ENCODE data around the gene MUS81.
"Not testable (repeated sequence)": the region's sequence is repeated elsewhere in the genome, so short reads cannot be mapped to it uniquely, and the experiment has no call there.

MUS81 gene

DNA sequence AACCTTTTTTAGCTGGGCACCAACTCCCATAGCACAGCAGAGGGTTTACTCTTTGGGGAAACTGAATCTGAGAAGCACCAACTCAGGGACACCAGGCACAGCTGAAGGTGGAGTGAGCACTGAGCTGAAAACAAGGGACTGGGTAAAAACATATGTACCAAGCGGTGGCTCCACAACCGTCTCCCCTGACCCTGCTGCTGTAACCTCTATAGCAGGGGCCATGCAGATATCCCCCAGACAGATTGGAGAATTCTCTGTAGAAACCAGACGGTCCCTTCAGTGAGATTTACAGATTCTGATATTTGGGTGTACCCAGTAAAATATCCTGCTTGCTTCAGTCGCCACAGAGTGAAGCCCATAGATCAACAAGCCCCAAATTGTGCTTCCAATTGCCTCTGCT is 30.8 kb upstream of the MUS81 start:
- no peak overlapping the region for H3K4me3 ChIP-seq (ENCODE audit: control insufficient read depth, low read depth, low read length)
- TF ChIP-seq, protein P1, sequence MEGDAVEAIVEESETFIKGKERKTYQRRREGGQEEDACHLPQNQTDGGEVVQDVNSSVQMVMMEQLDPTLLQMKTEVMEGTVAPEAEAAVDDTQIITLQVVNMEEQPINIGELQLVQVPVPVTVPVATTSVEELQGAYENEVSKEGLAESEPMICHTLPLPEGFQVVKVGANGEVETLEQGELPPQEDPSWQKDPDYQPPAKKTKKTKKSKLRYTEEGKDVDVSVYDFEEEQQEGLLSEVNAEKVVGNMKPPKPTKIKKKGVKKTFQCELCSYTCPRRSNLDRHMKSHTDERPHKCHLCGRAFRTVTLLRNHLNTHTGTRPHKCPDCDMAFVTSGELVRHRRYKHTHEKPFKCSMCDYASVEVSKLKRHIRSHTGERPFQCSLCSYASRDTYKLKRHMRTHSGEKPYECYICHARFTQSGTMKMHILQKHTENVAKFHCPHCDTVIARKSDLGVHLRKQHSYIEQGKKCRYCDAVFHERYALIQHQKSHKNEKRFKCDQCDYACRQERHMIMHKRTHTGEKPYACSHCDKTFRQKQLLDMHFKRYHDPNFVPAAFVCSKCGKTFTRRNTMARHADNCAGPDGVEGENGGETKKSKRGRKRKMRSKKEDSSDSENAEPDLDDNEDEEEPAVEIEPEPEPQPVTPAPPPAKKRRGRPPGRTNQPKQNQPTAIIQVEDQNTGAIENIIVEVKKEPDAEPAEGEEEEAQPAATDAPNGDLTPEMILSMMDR (IDR thresholded peaks at IDR 0.05; ENCODE audit: control insufficient read depth, insufficient read depth, low read depth, low read length, missing control alignments): no peak
- DNase-seq (ENCODE audit: low read depth): no peak

DNA sequence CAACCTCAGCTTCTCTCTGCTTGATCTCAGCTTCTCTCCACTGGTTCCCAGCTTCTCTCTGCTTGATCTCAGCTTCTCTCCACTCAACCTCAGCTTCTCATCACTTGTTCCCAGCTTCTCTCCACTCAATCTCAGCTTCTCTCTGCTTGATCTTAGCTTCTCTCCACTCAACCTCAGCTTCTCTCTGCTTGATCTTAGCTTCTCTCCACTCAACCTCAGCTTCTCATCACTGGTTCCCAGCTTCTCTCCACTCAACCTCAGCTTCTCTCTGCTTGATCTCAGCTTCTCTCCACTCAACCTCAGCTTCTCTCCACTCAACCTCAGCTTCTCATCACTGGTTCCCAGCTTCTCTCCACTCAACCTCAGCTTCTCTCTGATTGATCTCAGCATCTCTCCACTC is 28.0 kb upstream of the MUS81 start:
- not testable (repeated sequence) for DNase-seq (ENCODE audit: low read depth); H3K4me3 ChIP-seq (ENCODE audit: control insufficient read depth, low read depth, low read length)

DNA sequence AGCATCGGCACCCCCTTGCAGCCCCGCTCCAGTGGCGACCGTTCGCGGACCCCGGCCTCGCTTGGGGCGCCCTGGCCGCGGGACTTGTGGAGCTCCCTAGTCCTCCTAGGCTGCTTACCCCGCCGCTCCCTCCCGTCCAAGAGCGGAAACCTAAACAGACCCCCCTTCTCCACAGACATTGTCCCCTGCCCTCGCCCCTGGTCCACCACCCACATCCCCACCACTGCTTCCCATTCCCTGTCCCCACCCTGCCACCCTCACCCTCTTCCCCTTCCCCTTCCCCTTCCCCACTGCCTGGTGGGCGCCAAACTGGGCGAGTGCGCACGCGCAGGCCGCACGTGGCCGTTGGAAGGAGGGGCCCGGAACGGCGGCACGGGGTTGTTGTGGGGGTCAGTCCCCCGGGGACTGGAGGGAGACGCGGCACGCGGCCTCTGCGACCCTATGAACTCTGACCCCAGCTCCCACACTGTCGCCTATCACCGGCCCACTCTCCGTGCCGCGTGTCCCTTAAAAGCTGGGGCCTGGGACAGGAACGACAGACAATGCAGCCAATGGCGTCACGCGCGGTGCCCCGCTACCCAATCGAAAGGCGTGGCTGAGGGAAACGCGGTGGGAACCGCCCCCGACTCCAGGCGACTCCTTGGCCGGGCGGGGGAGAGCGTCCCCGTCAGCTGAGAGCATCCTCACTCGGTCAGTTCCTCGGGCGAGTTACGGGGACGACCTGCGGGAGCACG is 26.8 kb upstream of the MUS81 start, which contains the start of gene SNX32:
TSS of gene SNX32 (plus strand) at position 667 of the 734 bp plus-strand sequence. CDS start 103 bp downstream, outside the sequence.
- H3K4me3 ChIP-seq (ENCODE audit: control insufficient read depth, low read depth, low read length): peak within 1 kb of the TSS; percentile 47
- peak; percentile 34 for DNase-seq (ENCODE audit: low read depth)
- TF ChIP-seq, protein P1 (IDR thresholded peaks at IDR 0.05; ENCODE audit: control insufficient read depth, insufficient read depth, low read depth, low read length, missing control alignments): no peak

DNA sequence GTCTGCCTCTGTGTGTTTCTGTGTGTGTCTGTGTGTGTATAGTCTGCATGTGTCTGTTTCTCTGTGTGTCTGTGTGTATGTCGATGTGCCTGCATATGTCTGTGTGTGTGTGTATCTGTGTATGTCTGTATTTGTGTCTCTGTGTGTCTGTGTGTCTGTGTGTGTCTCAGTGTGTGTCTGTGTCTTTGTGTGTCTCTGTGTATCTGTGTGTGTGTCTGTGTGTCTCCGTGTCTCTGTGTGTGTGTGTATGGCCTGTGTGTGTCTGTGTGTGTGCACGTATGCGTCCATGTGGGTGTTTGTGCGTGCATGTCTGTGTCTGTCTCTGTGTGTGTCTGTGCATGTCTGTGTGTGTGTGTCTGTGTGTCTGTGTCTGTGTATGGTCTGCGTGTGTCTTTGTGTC is 26.0 kb upstream of the MUS81 start:
- H3K4me3 ChIP-seq (ENCODE audit: control insufficient read depth, low read depth, low read length): peak overlapping the region; percentile 47
- no peak for DNase-seq (ENCODE audit: low read depth)
- TF ChIP-seq, protein P1 (IDR thresholded peaks at IDR 0.05; ENCODE audit: control insufficient read depth, insufficient read depth, low read depth, low read length, missing control alignments): no peak

DNA sequence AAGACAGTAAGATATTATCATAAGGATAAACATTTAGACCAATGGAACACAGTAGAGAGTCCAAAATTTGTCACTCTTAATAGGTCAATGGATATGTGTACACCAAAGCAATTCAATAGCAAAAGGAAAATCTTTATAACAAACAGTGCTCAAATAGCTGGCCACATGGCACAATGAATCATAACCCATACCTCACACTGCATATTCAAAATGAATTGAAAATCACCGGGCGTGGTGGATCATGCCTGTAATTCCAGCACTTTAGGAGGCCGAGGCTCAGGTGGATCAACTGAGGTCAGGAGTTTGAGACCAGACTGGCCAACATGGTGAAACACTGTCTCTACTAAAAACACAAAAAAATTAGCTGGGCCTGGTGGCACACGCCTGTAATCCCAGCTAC is 18.1 kb upstream of the MUS81 start:
- DNase-seq (ENCODE audit: low read depth): no peak
- H3K4me3 ChIP-seq (ENCODE audit: control insufficient read depth, low read depth, low read length): no peak overlapping the region

DNA sequence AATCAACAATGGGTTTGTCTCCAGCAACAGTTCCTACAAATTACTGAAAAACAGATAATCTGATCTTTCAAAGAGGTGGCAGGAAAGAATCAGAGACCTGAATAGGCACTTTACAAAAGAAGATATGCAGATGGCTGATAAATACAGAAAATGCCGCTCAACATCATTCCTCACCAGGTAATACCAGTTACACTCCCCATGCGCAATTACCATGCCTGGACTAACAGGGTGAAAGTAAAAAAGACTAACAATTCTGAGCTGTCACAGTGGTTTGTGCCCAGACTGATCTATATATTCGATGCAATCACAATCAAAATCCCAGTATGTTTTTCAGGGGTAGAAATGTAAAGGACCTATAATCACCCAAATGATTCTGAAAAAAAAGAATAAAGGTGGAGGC is 16.4 kb upstream of the MUS81 start:
- H3K4me3 ChIP-seq (ENCODE audit: control insufficient read depth, low read depth, low read length): no peak overlapping the region
- TF ChIP-seq, protein P1 (IDR thresholded peaks at IDR 0.05; ENCODE audit: control insufficient read depth, insufficient read depth, low read depth, low read length, missing control alignments): no peak
- DNase-seq (ENCODE audit: low read depth): no peak

More for the DNA sequence above, 18.1 kb upstream of the MUS81 start:
- TF ChIP-seq, protein P1 (IDR thresholded peaks at IDR 0.05; ENCODE audit: control insufficient read depth, insufficient read depth, low read depth, low read length, missing control alignments): no peak

DNA sequence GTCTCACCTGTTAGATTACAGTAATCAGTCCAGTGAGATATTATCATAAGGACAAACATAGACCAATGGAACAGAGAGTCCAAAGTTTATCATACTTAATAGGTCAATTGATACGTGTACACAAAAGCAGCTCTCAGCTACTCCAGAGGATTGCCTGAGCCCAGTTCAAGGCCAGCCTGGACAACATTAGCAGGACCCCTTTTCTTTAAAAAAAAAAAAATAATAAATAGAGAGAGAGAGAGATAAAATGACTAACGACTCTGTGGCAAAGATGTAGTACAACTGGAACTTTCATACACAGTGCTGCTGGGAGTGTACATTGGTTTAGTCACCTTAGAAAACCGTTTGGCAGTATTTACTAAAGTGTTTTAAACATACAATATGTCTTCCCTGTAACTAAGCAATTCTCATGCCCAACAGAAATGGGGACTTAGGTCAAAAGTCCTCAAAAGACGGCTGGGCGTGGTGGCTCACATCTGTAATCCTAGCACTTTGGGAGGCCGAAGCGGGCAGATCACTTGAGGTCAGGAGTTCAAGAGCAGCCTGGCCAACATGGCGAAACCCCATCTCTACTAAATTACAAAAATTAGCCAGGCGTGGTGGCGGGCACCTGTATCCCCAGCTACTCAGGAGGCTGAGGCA is 15.9 kb upstream of the MUS81 start:
- TF ChIP-seq, protein P1 (IDR thresholded peaks at IDR 0.05; ENCODE audit: control insufficient read depth, insufficient read depth, low read depth, low read length, missing control alignments): no peak
- DNase-seq (ENCODE audit: low read depth): no peak
- no peak overlapping the region for H3K4me3 ChIP-seq (ENCODE audit: control insufficient read depth, low read depth, low read length)
